Stimulated activated CD4-positive, alpha-beta T cell treated with anti-CD3 and anti-CD28 coated beads, Interleukin-1b, Interleukin-23, amount 100 ng/mL, for 24 hours (primary cell): ENCODE results near the gene ROR2.

ENCODE experiments used
- DNase-seq, 4 experiments: peaks; one replicate each; pipeline ENCODE4 v3.0.0-alpha.2; 2020; ENCODE audit warnings: low read depth in 4 of 4, low spot score in 1 of 4

The ROR2 gene

GRCh38 chr9:91820126-91820750, 129.8 kb downstream of the ROR2 start:
- no peak for DNase-seq

- DNase-seq = no peak
These were observed 131.2 kb downstream of the ROR2 start for GRCh38 chr9:91818647-91819403.

GRCh38 chr9:91818225-91818585, 131.8 kb downstream of the ROR2 start:
- DNase-seq = no peak

DNA sequence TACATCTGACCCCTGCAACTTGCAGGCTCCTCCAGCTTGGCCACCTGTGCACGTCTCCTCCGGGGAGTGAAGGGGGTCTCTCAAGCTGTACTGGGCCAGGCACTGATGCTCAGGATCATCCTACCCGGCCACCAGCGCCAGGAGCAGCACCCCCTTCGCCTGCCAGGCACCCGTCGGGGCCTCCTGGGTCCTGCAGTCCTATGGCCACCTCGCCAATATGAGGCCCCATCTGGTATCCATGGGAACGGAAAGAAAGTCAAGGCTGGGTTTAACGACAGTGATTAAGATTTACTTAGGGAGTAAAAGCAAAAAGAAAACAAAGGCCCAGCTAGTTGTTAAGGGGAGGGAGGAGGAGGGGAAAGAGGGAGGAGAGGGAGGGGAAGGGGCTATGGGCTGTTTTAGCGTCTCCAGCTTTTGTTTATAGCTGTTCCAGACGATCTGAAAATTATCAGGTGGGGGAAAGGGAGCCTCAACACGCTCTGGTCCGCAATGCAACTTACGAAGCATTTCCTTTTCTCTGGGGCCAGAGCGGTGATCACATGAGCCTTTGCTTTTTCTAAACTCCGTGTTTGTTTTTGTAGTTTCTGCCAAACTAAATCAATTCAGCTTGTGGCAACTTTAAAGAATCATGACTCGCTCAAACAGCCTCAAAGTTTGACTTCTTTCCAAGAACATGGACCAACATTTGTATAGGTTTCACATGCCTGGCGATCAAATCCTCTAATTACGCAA, 132.4 kb downstream of the ROR2 start:
- no peak for DNase-seq

DNA sequence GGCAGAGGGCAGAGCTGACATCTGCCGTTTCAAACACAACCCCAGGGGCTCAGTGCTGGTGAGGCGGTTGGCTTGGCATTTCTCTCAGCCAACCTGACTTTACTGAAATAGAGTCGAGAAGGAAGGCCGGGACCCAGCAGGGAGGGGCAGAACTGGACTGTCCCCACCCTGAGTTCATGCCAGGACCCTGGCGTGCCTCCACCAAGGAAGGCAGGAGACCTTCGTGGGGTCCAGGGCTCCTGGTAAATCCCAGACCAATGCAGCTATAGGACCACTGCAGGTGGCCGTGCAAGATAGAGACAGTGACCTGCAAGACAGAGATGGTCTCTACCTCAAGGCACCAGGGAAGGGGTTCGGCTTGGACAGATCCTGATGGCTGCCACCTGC, 132.9 kb downstream of the ROR2 start:
- no peak for DNase-seq

- DNase-seq = no peak
These were observed 133.7 kb downstream of the ROR2 start for GRCh38 chr9:91816356-91816755.

- DNase-seq = no peak
These were observed 134.1 kb downstream of the ROR2 start for GRCh38 chr9:91815896-91816295.

- no peak for DNase-seq
These were observed 135.3 kb downstream of the ROR2 start for GRCh38 chr9:91814753-91815152.

- no peak for DNase-seq
These were observed 135.8 kb downstream of the ROR2 start for GRCh38 chr9:91814201-91814600.

DNA sequence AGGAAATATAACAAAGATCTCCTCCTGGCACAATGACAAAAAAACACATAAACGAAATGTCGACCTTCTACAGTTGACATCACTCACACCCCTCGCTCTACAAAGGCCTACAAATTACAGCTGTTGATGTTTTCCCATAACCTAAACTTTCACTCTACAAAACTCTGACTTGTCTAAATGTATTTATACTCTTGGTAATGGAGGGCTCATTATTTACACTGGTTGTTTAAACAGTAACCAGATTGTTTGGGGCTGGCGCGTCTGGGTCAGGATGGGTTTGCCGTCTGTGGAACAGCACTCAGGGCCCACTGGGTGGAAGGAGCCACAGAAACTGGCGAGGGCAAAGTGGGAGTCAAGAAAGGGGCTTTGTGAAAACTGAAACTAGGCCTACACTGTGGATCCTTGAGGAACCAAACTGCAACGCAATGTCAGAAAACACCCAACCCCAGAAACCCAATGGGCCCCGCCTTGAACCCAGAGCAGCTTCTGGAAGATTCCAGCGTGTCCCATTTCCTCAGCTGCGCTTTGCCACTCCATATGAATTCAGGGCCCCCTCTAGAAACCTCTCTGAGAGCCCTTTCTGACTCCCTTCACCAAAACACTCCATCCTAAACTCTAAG, 136.7 kb downstream of the ROR2 start:
- no peak for DNase-seq

DNA sequence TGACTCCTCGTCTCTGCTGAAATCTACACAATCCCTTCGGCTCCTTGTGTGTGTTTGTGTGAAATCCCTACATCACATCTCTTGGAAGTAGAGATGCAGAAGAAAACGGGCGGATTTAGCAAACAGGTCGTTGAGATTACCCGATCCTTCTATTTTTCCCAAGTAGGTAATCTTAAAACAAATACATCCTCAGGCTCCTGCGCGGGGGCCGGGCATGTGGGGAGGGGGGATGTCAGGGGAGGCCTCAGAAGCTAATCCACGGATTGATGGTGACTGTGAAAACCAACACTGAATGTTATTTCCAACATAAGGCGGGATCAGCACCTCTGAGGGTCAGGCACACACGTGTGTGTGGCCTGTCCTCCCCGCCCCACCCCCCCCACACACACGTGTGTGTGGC, 137.8 kb downstream of the ROR2 start:
- DNase-seq = no peak

DNA sequence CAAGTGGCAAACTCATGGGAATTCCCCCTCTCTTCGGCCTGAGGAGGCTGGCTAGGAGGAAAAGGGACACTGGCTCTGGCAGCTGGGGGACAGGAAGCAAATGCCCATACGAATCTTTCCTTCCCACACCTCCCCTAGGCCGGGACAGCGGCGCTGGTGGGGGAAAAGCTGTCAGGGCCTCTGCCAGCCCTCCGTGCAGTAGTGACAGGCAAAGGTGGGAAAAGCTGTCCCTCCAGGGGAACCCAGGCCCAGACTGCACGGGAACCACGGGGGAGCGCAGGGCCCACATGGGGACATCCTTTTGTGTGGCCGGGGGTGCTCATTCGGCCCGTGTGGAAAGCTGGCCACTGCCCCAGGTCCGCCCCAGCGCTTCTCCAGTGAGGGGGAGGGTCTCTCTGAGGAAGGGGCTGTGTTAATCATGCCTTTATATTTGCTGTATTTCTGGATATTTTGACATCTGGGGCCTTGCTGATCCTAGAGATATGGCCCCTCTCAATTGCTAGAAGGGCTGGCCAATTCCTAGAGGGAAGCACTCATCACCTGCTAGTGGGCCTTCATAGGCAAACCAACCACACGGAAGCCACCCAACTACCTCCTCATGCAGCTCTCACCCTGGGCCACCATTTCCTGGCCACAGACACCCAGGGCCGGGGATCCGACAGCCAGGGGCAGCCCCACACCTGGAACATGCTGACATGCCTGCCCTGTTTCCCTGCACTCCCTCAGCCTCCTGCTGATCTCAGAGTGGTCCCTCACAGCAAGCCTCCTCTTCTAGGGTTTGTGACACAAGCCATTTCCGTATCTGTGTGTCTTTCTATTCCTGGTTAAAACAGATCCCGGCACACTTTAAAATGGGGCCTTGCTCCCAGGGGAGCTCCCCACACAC, 138.8 kb downstream of the ROR2 start:
- DNase-seq = no peak

- DNase-seq = no peak
These were observed 139.6 kb downstream of the ROR2 start for GRCh38 chr9:91810286-91810905.

- no peak for DNase-seq
These were observed 140.3 kb downstream of the ROR2 start for GRCh38 chr9:91809581-91810285.

- DNase-seq = no peak
These were observed 142.3 kb downstream of the ROR2 start for GRCh38 chr9:91807643-91808246.

DNA sequence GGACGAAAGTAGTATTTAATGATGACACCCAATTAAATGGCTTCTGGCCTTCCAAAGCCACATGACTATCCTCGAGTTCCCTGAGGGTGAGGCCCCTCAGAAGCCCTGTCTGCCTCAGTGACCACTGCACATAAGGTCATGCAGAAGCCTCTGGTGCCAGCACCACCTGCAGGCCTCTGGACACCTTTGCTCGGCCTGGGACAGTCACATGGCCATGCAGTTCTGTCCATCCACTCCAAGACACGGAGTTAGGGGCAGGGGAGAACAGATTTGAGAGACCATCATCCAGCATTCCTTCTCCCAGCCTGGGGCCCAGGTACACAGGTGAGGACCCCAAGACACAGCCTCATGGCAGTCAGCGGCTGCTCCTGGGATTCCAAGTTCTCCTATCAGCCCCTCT, 145.0 kb downstream of the ROR2 start:
- no peak for DNase-seq

- no peak for DNase-seq
These were observed 145.9 kb downstream of the ROR2 start for GRCh38 chr9:91803970-91804752.

- DNase-seq = no peak
These were observed 146.7 kb downstream of the ROR2 start for GRCh38 chr9:91803151-91803940.
